ENCODE results near the gene HELZ. TPM values are rescaled to one million over a fixed set of nuclear protein-coding genes. Genes with fewer than 3 reads are reported as not detected.

HELZ gene
- total and polyA plus RNA-seq, 2 donors (not counting 3 experiments of a cell fraction or from before 2014, with no cell fraction given), result 8.0 to 47.3 TPM

DNA sequence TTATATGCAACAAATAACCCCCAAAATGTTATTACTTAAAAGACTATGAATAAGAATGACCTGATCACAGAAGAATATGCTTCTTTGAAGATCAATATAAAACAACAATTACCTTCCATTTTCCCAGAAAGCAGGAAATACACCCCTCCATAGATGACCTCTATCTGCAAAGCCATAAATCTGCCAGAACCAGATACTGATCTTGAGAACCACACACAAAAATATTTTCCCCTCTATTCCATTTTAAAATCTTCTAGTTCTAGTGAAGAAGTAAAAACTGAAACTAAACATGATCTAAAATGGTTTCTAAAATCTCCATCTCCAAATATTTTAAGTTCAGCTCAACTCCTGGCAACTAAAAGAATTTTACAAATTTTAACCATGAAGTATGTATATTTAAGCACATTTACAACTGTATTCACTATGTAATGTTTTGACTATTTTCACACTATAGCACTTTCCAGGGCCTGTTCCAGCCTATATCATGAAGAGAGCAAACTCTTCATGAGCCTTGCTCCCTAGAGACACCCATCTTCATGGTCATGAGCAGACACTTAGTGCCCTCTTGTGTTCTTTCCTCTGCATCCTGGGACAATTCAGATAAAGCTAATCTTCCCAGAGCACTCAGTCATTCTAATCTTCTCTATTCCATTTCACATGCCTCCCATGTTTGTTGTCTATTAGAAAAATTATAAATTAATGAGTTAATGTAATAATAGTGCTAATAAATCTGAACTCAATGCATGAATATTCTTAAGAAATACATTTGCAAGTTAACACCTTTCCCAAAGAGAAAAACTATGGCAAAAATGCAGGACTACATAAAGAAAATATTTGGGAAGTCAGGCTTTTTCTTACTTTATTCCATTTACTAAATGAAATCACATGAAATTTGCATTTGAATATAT lies 87.0 kb downstream of the HELZ start:
- DNase-seq (ENCODE audit: low read depth, low spot score) (peak; percentile 16), FAIRE-seq (peak; percentile 4)
- Histone ChIP-seq H3K4me3 (replicated peaks in 1 of 3; ENCODE audit: insufficient read depth in 1 of 3, low read depth in 1 of 3, low read length in 3 of 3) (no peak overlapping the region), H3K27me3 (ENCODE audit: control insufficient read depth in 2 of 2, insufficient read depth in 2 of 2, low read length in 2 of 2) (no peaks in the 10 kb centered on the region), H4K20me1 (replicated peaks; ENCODE audit: control insufficient read depth, extremely low read depth, insufficient read depth, low read length) (no peaks in the 10 kb centered on the region), H3K9ac (replicated peaks; ENCODE audit: extremely low read depth, insufficient read depth, low read length) (no peak overlapping the region), H3K9me3 (replicated peaks; ENCODE audit: control insufficient read depth, insufficient read depth, low read length) (no peaks in the 10 kb centered on the region), H3K36me3 (ENCODE audit: control insufficient read depth in 2 of 2, extremely low read depth in 1 of 2, insufficient read depth in 2 of 2, low read length in 2 of 2) (peaks cover 3 to 4% of the 10 kb centered on the region in 2 experiments), H3K4me2 (ENCODE audit: insufficient read depth, low read length) (no peak overlapping the region), H3K9me1 (replicated peaks; ENCODE audit: control insufficient read depth, extremely low read depth, insufficient read depth, low read length) (no peaks in the 10 kb centered on the region), H3K4me1 (ENCODE audit: control insufficient read depth, extremely low read depth, insufficient read depth, low read length) (no peaks in the 10 kb centered on the region), H2AFZ (ENCODE audit: low read depth, low read length) (no peak overlapping the region), H3K79me2 (ENCODE audit: control insufficient read depth, insufficient read depth, low read length) (no peaks in the 10 kb centered on the region), H3K27ac (ENCODE audit: insufficient read depth, low read depth, low read length) (no peak overlapping the region)
- dilution Hi-C loops (cut with MboI; ENCODE audit: extremely low pct_ligation_motif_present, low sequenced_read_pairs) (no loop called here), intact Hi-C loops (cut with micrococcal nuclease) (no loop called here)
- TF ChIP-seq MYC (IDR thresholded peaks at IDR 0.05; ENCODE audit: low read depth, low read length) (no peak), EZH2 (IDR thresholded peaks at IDR 0.05; ENCODE audit: borderline replicate concordance, low read depth, low read length, severe bottlenecking) (no peak), FOS (IDR thresholded peaks at IDR 0.05; ENCODE audit: borderline replicate concordance, insufficient read depth, low read length) (no peak), POLR2A (IDR thresholded peaks at IDR 0.05; ENCODE audit: low read depth, low read length) (no peak), GATA2 (IDR thresholded peaks at IDR 0.05; ENCODE audit: insufficient read depth, insufficient read length, low read depth, low read length) (no peak), POLR2AphosphoS5 (IDR thresholded peaks at IDR 0.05; ENCODE audit: insufficient read depth, low read depth, low read length) (no peak), JUN (IDR thresholded peaks at IDR 0.05; ENCODE audit: borderline replicate concordance, insufficient read depth, insufficient read length, low read depth) (no peak)
- TF ChIP-seq, protein P1, sequence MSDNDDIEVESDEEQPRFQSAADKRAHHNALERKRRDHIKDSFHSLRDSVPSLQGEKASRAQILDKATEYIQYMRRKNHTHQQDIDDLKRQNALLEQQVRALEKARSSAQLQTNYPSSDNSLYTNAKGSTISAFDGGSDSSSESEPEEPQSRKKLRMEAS (IDR thresholded peaks at IDR 0.05; ENCODE audit: insufficient read depth, insufficient read length), result no peak
- TF ChIP-seq, protein P2, sequence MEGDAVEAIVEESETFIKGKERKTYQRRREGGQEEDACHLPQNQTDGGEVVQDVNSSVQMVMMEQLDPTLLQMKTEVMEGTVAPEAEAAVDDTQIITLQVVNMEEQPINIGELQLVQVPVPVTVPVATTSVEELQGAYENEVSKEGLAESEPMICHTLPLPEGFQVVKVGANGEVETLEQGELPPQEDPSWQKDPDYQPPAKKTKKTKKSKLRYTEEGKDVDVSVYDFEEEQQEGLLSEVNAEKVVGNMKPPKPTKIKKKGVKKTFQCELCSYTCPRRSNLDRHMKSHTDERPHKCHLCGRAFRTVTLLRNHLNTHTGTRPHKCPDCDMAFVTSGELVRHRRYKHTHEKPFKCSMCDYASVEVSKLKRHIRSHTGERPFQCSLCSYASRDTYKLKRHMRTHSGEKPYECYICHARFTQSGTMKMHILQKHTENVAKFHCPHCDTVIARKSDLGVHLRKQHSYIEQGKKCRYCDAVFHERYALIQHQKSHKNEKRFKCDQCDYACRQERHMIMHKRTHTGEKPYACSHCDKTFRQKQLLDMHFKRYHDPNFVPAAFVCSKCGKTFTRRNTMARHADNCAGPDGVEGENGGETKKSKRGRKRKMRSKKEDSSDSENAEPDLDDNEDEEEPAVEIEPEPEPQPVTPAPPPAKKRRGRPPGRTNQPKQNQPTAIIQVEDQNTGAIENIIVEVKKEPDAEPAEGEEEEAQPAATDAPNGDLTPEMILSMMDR (IDR thresholded peaks at IDR 0.05; ENCODE audit: extremely low read depth in 1 of 2, insufficient read depth in 1 of 2, low read depth in 1 of 2, low read length in 2 of 2), result no peak
- no TSS peak for BruUV-seq (replicated peaks)
- ChIA-PET POLR2A (no interaction called here), CTCF (interaction anchor here (0.5 to 1.7 kb wide), 11 partner anchors 9 to 1377 kb away, joined by 3 to 6 read pairs (median 4); no protein-coding TSS in a partner anchor)
